MM.1S (cell line): ENCODE measurements around the gene PTPRN2.

Experiments used
- CTCF ChIP-seq: fragments of 300-600 bp; sonication (generic); IDR thresholded peaks from 2 replicates; pipeline ENCODE4 v1.5.1; 2016; ENCODE audit warnings: antibody characterized with exemption, low read length, mixed read lengths
- EZH2 ChIP-seq: fragments of 300-600 bp; sonication (generic); optimal IDR thresholded peaks from 2 replicates; pipeline ENCODE3; 2017; ENCODE audit warnings: low read depth, mild to moderate bottlenecking, antibody characterized with exemption, low read length, mixed read lengths
- EZH2phosphoT487 ChIP-seq: fragments of 300-600 bp; sonication (generic); IDR thresholded peaks from 2 replicates; pipeline ENCODE4 v1.6.1; 2018; ENCODE audit warnings: antibody characterized with exemption, low read length

DNA sequence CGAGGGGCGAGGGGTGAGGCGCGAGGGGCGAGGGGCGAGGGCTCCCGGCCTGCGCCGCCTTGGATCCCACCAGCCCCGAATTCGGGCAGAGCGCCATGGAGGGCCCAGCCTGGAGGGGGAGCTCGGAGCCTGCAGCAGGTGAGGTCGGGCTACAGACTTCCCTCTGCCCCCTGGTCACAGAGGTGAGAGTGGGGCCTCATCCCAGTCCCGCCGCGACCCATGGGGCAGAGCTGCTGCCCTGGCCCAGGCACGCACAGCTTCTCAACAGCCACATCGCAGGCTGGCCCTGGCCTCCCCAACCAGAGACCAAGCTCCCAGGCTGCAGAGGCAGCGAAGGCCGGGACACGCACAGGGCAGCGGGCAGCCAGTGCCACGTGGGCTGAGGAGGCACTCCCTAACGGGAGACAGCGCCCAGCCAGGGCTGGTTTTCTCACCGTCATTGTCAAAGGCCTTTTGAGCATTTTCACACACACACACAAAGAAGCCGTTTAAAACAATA, 191.8 kb downstream of the PTPRN2 start:
- TF ChIP-seq CTCF = no peak
- TF ChIP-seq EZH2phosphoT487 = no peak
- no peak for TF ChIP-seq EZH2
